IPS-11a (cell line): ENCODE results near the gene MEIOC.

ENCODE experiments used
- H3K4me3 ChIP-seq: one replicate; pipeline ENCODE4 v1.5.1; 2013; ENCODE audit warnings: low read depth, low read length, control low read depth

MEIOC gene

GRCh38 chr17:44707755-44708400 is 51.6 kb downstream of the MEIOC start:
- H3K4me3 ChIP-seq: peak overlapping the region; percentile 97

GRCh38 chr17:44708401-44709263 is 52.4 kb downstream of the MEIOC start, which contains the start of gene DBF4B:
DBF4B (plus strand) TSS chr17:44708665; CDS start chr17:44708821, 156 bp downstream.
- H3K4me3 ChIP-seq: peak within 1 kb of the TSS; percentile 97

- no peak overlapping the region for H3K4me3 ChIP-seq
These were observed 63.2 kb downstream of the MEIOC start for GRCh38 chr17:44719444-44719843.

- no peak overlapping the region for H3K4me3 ChIP-seq
These were observed 66.0 kb downstream of the MEIOC start for GRCh38 chr17:44722254-44722653.
